ENCODE measurements around the gene TSPAN5.

DNA sequence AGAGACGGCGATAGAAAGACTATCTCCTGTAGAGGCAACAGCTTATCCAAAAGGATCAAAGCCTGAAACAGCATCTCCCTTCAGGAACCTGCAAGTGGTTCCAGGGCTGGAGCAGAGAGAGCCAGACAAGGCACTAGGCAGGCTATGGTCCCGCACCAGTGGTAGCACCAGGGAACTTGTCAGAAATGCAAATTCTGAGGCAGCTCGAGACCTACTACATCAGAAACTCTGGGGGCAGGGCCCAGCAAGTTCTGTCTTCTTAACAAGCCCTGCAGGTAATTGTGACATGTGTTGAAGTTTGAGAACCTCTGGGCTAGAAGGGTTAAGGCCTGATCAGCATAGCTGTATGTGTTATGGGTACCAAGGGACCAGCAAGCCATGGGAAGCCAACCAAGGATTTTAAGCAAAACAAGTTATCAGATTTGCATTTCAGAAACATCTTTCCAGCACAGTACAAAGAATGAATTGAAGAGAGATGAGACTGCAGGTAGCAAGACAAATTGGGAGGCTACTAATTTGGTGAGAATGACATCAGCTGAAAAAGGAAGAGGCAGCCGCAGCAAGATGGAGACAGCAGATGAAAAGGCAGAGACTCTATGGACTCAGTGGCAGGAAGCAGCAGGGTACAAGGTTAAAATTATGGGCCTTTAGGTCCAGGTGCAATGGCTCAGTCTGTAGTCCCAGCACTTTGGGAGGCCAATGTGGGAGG lies 139.7 kb downstream of the TSPAN5 start:
- TF ChIP-seq ZFP1 (CRISPR knock-in tag; IDR thresholded peaks at IDR 0.05) (no peak), PURB (CRISPR knock-in tag; IDR thresholded peaks at IDR 0.05; ENCODE audit: low read depth) (no peak), KLF13 (tag; IDR thresholded peaks at IDR 0.05; ENCODE audit: borderline replicate concordance, low read depth) (no peak), ZNF184 (CRISPR knock-in tag; IDR thresholded peaks at IDR 0.05) (no peak), ZZZ3 (IDR thresholded peaks at IDR 0.05) (no peak), PTRF (tag; IDR thresholded peaks at IDR 0.05) (no peak), TEAD1 (CRISPR knock-in tag; IDR thresholded peaks at IDR 0.05) (no peak), ZNF444 (CRISPR knock-in tag; IDR thresholded peaks at IDR 0.05) (no peak), EGR1 (conservative IDR thresholded peaks at IDR 0.05) (no peak), BRCA1 (IDR thresholded peaks at IDR 0.05) (no peak), BRCA1 (CRISPR knock-in tag; IDR thresholded peaks at IDR 0.05) (no peak), ZNF212 (CRISPR knock-in tag; IDR thresholded peaks at IDR 0.05) (no peak)
- TF ChIP-seq, protein P1, sequence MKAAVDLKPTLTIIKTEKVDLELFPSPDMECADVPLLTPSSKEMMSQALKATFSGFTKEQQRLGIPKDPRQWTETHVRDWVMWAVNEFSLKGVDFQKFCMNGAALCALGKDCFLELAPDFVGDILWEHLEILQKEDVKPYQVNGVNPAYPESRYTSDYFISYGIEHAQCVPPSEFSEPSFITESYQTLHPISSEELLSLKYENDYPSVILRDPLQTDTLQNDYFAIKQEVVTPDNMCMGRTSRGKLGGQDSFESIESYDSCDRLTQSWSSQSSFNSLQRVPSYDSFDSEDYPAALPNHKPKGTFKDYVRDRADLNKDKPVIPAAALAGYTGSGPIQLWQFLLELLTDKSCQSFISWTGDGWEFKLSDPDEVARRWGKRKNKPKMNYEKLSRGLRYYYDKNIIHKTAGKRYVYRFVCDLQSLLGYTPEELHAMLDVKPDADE (conservative IDR thresholded peaks at IDR 0.05; ENCODE audit: control insufficient read depth, low read depth, low read length): no peak
- TF ChIP-seq, protein P2, sequence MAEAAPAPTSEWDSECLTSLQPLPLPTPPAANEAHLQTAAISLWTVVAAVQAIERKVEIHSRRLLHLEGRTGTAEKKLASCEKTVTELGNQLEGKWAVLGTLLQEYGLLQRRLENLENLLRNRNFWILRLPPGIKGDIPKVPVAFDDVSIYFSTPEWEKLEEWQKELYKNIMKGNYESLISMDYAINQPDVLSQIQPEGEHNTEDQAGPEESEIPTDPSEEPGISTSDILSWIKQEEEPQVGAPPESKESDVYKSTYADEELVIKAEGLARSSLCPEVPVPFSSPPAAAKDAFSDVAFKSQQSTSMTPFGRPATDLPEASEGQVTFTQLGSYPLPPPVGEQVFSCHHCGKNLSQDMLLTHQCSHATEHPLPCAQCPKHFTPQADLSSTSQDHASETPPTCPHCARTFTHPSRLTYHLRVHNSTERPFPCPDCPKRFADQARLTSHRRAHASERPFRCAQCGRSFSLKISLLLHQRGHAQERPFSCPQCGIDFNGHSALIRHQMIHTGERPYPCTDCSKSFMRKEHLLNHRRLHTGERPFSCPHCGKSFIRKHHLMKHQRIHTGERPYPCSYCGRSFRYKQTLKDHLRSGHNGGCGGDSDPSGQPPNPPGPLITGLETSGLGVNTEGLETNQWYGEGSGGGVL (CRISPR knock-in tag; IDR thresholded peaks at IDR 0.05): no peak

Data from K562 (cell line).